LNCAP (cell line): ENCODE results near the gene DPYD.

Experiments
- CTCF ChIP-seq: fragments of 450-650 bp; IDR thresholded peaks from 2 replicates; pipeline ENCODE4 v1.5.1; 2017; ENCODE audit warnings: mild to moderate bottlenecking

The DPYD gene

GRCh38 chr1:97044159-97044760 is 876.6 kb downstream of the DPYD start:
- no peak for TF ChIP-seq CTCF

- no peak for TF ChIP-seq CTCF
Observed at GRCh38 chr1:97042551-97042950, 878.3 kb downstream of the DPYD start.

GRCh38 chr1:97041026-97041425 is 879.8 kb downstream of the DPYD start:
- TF ChIP-seq CTCF, result no peak

GRCh38 chr1:97038410-97038809 is 882.4 kb downstream of the DPYD start:
- no peak for TF ChIP-seq CTCF

GRCh38 chr1:97034651-97035050 is 886.2 kb downstream of the DPYD start:
- no peak for TF ChIP-seq CTCF

- TF ChIP-seq CTCF, result no peak
Observed at GRCh38 chr1:97033949-97034348, 886.9 kb downstream of the DPYD start.
